IMR-90 (cell line): ENCODE results near the gene KIF1A.

Experiments
- BHLHE40 ChIP-seq: fragments of 150-350 bp; IDR thresholded peaks from 2 replicates; pipeline ENCODE4 v1.6.1; 2016; ENCODE audit warnings: mild to moderate bottlenecking, low read depth, low read length
- CEBPB ChIP-seq: IDR thresholded peaks from 2 replicates; pipeline ENCODE4 v1.6.1; 2012; ENCODE audit warnings: low read depth, low read length, improper control_type of control experiment
- NFE2L2 ChIP-seq: fragments of 150-350 bp; IDR thresholded peaks from 2 replicates; pipeline ENCODE4 v1.6.1; 2016; ENCODE audit warnings: low read depth, mild to moderate bottlenecking, low read length
- POLR2A ChIP-seq: IDR thresholded peaks from 2 replicates; pipeline ENCODE4 v1.6.1; 2012; ENCODE audit warnings: mild to moderate bottlenecking, low read depth, low read length
- TF ChIP-seq, protein P1 (sequence below): conservative IDR thresholded peaks from 2 replicates; pipeline ENCODE4 v1.5.1; 2012; ENCODE audit warnings: mild to moderate bottlenecking, low read depth, low read length, improper control_type of control experiment
- TF ChIP-seq, protein P2 (sequence below): fragments of 150-350 bp; IDR thresholded peaks from 2 replicates; pipeline ENCODE4 v1.6.1; 2016; ENCODE audit warnings: low read depth, mild to moderate bottlenecking, low read length, moderate library complexity, borderline replicate concordance

DNA sequence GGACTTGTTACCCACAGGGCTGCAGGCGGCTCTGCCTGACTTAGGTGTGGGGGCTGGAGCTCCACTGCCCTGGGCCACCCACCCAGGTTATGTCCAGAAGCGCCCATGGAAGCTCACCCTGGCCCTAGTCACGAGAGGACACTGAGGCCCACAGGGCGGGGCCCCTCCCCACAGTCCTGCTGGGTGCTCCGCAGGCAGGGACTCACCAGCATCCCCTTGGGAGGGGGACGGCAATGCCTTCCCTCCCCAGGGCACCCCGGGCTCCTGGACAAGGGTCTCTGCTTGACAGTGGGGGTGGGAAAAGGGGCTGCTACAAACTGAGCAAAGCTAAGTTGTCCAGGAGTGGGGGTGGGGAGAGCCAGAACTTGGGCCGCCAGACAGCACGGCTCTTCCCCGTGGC, 67.8 kb downstream of the KIF1A start:
- TF ChIP-seq, protein P1, sequence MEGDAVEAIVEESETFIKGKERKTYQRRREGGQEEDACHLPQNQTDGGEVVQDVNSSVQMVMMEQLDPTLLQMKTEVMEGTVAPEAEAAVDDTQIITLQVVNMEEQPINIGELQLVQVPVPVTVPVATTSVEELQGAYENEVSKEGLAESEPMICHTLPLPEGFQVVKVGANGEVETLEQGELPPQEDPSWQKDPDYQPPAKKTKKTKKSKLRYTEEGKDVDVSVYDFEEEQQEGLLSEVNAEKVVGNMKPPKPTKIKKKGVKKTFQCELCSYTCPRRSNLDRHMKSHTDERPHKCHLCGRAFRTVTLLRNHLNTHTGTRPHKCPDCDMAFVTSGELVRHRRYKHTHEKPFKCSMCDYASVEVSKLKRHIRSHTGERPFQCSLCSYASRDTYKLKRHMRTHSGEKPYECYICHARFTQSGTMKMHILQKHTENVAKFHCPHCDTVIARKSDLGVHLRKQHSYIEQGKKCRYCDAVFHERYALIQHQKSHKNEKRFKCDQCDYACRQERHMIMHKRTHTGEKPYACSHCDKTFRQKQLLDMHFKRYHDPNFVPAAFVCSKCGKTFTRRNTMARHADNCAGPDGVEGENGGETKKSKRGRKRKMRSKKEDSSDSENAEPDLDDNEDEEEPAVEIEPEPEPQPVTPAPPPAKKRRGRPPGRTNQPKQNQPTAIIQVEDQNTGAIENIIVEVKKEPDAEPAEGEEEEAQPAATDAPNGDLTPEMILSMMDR, result no peak
- TF ChIP-seq POLR2A, result no peak
- TF ChIP-seq CEBPB, result no peak
- TF ChIP-seq, protein P2, sequence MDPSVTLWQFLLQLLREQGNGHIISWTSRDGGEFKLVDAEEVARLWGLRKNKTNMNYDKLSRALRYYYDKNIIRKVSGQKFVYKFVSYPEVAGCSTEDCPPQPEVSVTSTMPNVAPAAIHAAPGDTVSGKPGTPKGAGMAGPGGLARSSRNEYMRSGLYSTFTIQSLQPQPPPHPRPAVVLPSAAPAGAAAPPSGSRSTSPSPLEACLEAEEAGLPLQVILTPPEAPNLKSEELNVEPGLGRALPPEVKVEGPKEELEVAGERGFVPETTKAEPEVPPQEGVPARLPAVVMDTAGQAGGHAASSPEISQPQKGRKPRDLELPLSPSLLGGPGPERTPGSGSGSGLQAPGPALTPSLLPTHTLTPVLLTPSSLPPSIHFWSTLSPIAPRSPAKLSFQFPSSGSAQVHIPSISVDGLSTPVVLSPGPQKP, result no peak
- no peak for TF ChIP-seq NFE2L2
- no peak for TF ChIP-seq BHLHE40
